ENCODE results near the gene CBFA2T2.
"Not testable (repeated sequence)": the region's sequence is repeated elsewhere in the genome, so short reads cannot be mapped to it uniquely, and the experiment has no call there.

Gene CBFA2T2

GRCh38 chr20:33622705-33623365 lies 132.9 kb downstream of the CBFA2T2 start:
- no peak for DNase-seq (ENCODE audit: low read depth in 2 of 2)

- DNase-seq (ENCODE audit: low read depth in 2 of 2) = no peak
These were observed 134.5 kb downstream of the CBFA2T2 start for GRCh38 chr20:33624399-33624798.

DNA sequence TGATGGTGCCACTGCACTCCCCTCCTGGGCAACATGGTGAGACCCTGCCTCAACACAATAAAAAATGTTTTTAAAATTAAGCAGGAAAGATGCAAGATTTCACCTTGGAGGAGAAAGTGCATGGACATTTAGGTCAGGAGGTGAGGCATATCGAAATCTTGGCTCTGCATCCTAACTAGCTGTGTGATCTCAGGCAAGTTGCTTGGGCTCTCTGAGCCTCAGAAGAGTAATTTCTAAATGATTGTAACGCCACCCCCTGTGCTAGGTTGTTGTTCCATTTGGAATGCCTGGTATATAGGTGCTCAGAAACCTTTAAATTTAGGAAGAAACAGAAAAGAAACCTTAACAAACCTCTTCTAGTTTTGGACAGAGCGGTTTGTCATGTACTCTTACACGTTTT lies 136.3 kb downstream of the CBFA2T2 start:
- DNase-seq (ENCODE audit: low read depth in 2 of 2) = no peak

GRCh38 chr20:33627577-33628216 lies 137.8 kb downstream of the CBFA2T2 start:
- DNase-seq (ENCODE audit: low read depth in 2 of 2) = no peak

- no peak for DNase-seq (ENCODE audit: low read depth in 2 of 2)
These were observed 139.6 kb downstream of the CBFA2T2 start for GRCh38 chr20:33629533-33629932.

- DNase-seq (ENCODE audit: low read depth in 2 of 2) = no peak
These were observed 140.1 kb downstream of the CBFA2T2 start for GRCh38 chr20:33629979-33630378.

GRCh38 chr20:33630507-33630906 lies 140.6 kb downstream of the CBFA2T2 start:
- no peak for DNase-seq (ENCODE audit: low read depth in 2 of 2)

GRCh38 chr20:33631910-33632309 lies 142.0 kb downstream of the CBFA2T2 start:
- DNase-seq (ENCODE audit: low read depth in 2 of 2) = not testable (repeated sequence)

DNA sequence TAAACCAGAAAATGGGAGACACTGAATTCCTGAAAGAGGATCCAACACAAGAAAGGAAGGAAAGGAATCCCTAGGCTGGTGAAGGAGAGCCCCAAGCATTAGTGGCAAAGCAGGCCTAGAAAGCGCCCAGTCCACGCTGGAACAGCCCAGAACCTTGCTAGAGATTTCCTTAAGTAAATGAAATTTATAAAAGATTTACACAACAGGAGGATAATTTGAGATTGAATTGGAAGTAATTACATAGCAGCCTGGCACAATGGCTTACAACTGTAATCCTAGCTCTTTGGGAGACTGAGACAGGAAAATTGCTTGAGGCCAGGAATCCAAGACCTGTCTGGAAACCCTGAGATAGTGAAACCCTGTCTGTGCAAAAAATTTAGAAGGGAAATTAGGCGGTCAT lies 145.4 kb downstream of the CBFA2T2 start:
- DNase-seq (ENCODE audit: low read depth in 2 of 2) = no peak

DNA sequence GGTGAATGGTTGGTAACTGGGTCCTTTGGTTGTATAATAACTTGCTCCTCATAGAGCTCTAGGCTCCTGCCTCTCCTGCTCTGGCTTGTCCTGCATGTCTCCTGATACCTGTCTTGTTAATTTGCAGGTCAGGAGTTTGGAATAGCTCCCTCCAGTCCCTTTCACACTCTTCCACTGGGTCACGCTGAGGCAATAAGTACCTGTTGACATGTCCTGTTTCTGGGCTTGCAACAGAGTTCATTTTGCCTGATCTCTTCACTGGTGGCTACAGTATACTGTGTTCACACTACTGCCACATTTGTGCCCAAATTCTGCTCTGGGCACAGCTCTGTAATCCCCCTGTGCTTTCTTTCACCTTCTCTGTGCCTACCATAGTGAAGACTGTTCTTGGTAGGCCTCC lies 146.9 kb downstream of the CBFA2T2 start:
- no peak for DNase-seq (ENCODE audit: low read depth in 2 of 2)

DNA sequence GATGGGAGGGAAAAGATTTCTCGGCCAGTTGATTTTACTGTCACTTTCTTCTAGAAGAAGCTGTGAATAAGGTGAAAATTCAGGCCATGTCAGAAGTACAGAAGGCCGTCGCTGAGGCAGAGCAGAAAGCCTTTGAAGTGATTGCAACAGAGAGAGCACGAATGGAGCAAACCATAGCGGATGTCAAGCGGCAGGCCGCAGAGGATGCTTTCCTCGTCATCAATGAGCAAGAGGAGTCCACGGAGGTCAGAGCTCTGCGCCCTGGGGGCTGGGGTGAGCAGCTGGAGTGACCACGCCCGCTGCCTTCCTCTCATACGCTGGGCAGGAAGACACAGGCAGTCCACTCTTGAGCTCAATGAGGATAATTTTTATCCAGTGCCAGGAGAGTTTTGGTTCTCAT lies 150.4 kb downstream of the CBFA2T2 start:
- DNase-seq (ENCODE audit: low read depth in 2 of 2) = no peak

DNA sequence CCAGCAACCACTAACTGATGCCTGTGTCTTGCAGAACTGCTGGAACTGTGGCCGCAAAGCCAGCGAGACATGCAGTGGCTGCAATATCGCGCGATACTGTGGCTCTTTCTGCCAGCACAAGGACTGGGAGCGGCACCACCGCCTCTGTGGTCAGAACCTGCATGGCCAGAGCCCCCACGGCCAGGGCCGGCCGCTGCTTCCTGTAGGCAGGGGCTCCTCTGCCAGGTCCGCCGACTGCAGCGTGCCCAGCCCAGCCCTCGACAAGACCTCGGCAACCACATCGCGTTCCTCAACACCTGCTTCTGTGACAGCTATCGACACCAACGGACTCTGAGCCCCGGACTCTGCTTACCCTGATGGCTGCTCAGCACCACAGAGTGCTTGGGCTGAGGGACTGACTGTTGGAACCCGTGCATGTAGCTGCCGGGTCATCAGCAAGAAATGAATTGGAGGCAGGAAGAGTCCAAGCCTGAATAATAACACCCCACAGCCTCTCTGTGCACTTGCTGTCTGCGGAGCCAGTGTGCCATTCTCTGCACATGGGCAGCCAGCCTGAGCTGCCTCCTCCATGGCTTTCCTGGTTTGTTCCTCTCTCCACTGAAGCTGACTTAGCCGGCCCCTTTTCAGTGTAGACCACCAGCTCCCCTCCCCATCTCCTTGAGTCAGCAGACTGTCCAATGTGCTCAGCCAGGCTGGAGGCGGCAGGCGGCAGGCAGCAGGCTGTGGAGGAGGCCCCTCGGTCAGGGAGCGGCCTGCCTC lies 154.6 kb downstream of the CBFA2T2 start:
- no peak for DNase-seq (ENCODE audit: low read depth in 2 of 2)

GRCh38 chr20:33645072-33645358 lies 155.1 kb downstream of the CBFA2T2 start:
- no peak for DNase-seq (ENCODE audit: low read depth in 2 of 2)

DNA sequence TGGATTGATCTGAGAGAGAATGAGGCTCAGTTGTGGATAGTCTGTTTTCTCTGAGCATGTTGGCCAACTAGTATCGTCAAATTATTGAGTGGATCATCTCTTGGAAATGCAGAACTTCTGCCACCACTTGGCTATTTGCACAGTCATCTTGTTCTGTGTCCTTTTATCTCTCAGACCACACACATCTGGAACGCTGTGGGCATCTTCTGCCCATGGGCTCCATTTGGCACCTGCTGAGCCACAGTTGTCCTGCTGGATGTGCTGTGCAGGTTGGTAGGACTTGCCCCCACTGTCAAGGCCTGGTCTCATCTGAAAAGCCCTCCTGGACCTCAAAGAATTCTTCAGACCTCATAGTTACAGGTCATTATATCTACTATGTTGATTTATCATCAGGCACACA lies 155.5 kb downstream of the CBFA2T2 start:
- no peak for DNase-seq (ENCODE audit: low read depth in 2 of 2)

DNA sequence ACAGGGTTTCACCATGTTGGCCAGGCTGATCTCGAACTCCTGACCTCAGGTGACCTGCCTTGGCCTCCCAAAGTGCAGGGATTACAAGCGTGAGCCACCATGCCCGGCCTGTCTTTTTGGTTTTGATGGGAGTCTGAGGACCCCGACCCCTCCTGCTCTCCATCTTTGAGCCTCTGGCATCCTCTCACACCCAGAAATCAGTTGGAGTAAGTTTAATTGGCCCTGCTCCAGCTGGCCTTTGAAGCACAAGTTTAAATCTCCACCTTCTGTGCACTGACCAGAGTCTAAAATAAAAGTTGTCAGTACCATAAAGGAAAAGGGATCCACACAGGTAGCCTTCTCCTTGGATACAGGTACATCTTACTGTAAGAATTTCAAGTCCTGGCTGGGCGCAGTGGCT lies 156.3 kb downstream of the CBFA2T2 start:
- DNase-seq (ENCODE audit: low read depth in 2 of 2) = no peak

DNA sequence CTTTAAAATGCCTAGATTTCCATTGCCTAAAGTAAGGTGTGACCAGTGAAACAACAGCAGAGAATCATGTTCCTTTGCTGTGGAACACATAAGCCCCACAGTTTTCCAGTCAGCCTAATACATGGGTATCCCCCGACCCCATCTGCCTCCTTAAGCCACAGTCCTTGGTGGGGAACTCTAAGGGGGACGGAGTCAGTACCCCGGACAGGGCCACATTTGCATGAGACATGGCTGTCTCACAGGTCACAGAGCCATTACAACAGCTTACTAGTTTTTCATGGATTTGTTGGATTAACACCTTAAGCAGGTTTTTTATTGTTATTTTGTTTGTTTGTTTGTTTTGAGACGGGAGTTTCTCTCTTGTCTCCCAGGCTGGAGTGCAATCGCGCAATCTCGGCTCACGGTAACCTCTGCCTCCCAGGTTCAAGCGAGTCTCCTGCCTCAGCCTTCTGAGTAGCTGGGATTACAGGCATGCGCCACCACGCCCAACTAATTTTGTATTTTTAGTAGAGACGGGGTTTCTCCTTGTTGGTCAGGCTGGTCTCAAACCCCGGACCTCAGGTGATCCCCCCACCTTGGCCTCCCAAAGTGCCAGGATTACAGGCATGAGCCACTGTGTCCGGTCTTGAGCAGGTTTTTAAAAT lies 157.2 kb downstream of the CBFA2T2 start:
- DNase-seq (ENCODE audit: low read depth in 2 of 2) = not testable (repeated sequence)

DNA sequence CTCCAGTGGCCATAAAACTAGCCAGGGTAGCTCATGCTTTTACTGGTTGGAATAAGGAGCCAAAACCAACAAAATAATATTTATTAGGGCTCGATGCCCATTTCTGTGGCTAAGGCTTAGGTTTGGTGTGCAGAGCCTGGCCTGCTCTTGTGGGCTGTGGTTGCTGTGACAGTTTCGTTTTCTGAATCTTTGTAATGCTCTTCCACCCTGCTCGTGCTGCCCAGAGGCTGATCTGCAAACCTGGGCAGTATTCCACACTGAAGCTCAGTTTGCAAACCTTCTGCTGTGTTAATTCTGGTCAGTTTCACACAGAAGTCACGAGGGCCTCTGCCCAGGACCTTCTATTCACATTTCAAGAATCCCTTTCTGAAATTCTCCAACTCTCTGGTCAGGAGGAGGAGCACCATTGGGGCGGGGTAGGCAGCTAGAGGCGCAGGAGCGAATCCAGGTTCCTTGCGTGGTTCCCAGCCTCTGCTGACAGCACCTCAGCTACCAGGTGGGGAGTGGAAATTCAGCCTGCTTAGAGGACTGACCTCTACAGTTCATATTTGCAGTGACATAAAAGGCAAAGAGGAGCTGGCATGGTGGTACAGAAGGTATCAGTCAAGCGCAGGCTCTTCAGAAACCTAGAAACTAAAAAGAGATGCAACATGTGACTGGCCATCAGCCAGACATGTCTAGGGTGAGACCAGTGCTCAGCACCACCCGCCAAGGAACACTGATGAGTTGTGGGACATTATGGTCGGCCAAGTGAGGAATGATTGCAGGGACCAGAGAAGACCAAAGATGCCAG lies 157.9 kb downstream of the CBFA2T2 start:
- no peak for DNase-seq (ENCODE audit: low read depth in 2 of 2)

DNA sequence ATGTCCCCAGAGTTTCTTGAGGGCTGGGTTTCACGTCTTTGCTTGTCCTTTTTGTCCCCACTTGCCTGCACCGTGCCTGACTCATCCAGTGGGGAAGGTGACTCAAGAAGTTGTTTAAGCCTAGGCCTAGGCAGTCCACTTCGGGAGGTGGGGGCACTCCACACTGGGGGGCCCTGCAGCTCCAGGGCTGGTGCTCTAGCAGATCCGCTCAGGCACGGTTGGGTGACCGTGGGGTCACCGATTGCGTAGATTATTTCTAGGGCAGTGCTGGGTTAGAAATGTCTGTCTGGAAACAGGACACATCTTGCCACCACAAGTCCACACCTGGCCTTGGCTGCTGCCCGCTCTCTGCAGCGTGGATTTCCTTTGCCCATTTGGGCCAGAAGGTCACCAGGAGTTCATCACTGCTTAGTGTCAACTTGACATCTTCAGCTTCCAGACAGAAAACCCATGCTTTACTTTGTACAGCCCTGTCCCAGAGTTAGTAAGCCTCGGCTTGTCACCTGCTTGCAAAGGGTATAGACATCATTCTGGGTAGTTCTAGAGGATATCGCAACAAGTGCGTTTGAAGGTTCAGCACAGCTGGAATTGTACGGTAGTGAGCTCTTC lies 158.6 kb downstream of the CBFA2T2 start:
- no peak for DNase-seq (ENCODE audit: low read depth in 2 of 2)

DNA sequence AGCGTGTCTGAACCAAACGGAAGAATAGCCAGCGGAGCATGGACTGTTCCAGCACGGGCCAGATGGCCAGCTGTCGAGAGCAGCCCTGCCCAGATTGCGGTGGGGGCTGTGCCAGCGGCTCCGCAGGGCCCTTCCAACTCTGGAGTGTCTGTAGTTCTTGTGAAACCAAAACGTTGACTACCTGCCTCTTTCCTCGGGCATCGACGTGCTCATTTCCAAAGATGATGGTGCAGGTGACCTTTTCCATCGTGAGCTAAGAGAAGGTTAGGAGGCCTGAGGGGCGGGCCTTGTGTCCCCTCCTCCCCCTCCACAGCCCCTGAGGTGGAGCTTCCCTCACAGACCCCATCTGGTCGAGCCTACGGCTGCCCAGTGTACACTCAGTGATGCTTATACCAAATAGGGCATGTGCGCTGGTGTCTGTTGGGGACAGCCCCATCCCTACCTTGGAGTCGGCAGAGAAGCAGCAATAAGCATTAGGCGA lies 159.3 kb downstream of the CBFA2T2 start:
- DNase-seq (ENCODE audit: low read depth in 2 of 2) = no peak

DNA sequence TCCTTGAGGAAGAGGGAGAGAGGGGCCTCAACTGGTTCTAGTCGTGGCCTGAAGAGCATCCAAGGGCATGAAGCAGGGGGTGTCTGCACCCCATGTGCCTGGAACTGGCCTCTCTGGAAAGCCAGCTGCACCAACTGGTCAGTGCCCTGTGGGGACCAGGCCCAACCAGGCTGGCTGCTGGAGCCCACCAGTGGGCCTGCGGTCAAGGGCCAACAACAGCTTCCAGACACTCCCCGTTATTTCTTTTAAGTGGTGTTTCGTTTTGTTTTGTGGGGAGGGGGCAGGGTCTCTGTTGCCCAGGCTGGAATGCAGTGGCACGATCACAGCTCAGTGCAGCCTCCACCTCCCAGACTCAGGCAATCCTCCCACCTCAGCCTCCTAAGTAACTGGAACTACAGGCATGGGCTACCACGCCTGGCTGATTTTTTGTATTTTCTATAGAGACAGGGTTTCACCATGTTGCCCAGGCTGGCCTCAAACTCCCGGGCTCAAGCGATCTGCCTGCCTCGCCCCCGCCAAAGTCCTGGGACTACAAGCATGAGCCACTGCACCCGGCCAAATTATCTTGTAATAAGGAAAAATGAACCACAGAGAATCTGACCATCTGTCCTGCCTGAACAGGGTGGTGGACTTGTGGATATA lies 160.3 kb downstream of the CBFA2T2 start:
- DNase-seq (ENCODE audit: low read depth in 2 of 2) = no peak
